ENCODE data around the gene KLRD1.
"Not testable (repeated sequence)": the region's sequence is repeated elsewhere in the genome, so short reads cannot be mapped to it uniquely, and the experiment has no call there.

KLRD1 gene, protein sequence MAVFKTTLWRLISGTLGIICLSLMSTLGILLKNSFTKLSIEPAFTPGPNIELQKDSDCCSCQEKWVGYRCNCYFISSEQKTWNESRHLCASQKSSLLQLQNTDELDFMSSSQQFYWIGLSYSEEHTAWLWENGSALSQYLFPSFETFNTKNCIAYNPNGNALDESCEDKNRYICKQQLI

DNA sequence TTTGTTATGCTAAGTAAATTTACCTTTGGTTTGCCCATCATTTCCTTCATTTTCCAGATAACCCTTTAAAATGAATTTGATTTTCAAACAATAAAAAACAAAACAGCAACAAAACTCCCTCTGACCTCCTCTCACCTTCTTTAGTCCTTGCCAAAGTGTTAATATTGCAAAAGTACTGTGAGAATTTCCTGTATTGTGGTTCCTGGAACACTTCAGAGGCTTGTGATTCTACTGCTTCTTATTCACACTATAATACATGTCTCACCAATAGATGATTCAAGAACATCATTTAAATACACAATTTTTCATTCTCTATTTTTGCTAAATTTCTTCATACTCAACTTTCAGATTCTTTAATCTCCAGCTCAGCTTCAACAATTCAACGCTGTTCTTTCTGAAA is at the start of gene KLRD1:
TSS of gene KLRD1 (plus strand) at position 241 of the 400 bp plus-strand sequence. CDS start 208 bp downstream, outside the sequence.
- no peak for DNase-seq

DNA sequence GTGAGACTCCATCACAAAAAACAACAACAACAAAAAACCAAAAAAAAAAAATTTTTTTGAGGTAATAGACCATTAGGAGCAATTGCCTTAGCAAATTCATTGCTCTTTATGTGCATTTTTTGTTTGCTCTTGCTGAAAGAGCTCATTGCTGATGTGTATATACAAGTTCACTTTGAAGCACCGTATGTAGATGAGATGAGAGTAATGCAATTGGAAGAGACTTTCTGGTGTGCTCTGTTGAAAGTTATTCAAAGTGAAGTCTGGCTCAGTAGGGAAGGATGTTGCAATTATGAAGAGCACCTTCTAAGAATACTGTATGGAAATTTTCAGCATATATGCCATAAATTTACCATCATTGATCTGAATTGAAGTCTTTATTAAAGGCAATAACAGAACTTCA is 46.7 kb upstream of the KLRD1 start:
- no peak for DNase-seq

DNA sequence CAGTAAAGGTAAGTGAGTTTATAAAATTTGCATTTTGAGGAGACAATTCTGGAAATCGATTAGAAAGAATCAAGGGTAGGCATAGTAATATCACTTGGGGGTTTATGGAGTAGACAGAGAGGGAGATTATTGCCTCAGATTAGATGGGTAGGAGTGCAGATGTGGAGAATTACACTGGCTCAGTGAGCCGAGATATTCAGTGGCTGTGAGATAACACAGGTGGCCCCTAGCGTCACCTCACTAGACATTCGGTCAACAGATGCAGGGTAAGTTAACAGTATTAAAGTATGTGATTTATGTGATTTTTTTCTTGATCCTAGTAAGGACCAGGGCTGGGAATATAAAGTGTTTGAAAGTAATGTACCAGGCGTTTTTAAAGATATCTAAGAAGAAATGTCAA is 39.6 kb upstream of the KLRD1 start:
- DNase-seq = no peak

DNA sequence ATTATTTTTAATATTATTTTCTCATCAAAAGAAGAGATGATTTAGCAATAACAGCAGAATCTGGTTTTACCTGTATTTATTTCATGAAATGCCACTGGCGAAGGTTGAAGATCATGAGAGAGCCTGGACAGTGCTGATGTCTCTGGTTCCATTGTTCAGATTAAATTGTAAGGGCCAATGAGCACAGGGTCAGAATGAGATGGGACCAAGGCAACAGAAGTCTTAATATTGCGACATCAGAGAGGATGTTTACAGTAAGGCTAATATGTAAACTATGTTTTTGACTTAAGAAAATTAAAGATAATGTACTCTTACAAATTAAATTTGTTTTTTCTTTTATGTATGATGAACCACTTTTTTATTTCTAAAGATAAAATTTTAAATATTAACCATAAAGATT is 35.2 kb upstream of the KLRD1 start:
- no peak for DNase-seq

DNA sequence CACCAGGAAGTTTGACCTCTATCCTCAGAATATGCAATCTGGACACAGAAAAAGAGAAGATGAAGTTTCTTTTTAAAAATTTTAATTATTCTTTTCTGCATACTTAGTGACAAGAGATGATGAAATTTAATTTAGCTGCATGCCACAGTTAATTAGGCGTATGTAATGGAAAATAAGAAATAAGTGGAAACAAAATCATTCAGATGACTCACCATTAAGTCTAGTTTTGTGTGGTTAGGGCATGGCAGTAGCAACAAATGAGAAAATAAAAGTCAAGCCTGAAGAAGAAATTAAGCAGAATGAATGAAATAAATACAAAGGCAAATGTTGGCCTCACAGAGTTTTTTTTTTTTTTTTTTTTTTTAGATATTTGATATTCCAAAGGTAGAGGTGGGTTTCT is 30.9 kb upstream of the KLRD1 start:
- no peak for DNase-seq

DNA sequence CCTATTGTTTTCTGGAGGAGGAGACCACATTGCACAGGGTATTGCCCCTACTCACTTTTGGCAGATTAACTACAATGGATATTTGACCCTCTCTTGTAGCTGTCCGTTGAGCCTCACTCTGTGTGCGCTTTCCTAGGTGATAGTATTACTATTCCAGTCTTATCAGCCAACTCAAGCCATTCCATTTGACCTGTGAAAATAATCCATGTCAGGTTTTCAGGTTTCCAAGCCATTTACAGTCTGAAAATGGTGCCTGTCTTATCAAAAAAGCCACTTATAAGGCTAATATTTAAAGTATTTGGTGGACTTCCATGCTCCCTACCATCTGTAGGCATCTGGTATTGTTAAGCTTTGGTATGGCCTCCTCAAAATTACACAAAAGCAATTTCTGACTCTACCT is 29.6 kb upstream of the KLRD1 start:
- no peak for DNase-seq

DNA sequence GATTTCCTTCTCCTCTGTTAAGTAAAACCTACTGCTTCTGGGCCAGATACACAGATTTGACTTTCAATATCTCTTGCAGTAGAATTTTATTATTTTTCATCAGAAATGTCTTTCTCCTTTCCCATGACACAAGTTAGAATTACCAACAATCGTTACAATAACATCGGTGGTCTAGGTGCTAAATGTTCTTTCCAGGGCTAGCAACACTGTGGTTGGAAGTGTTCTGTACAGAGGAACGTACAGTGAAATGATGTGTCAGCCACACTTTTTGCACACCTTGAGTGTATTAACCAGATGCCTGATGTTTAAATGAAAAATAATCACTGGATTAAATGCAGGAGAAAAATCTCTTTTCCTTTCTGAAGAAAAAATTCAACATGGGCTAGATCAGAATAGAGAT is 27.7 kb upstream of the KLRD1 start:
- no peak for DNase-seq

DNA sequence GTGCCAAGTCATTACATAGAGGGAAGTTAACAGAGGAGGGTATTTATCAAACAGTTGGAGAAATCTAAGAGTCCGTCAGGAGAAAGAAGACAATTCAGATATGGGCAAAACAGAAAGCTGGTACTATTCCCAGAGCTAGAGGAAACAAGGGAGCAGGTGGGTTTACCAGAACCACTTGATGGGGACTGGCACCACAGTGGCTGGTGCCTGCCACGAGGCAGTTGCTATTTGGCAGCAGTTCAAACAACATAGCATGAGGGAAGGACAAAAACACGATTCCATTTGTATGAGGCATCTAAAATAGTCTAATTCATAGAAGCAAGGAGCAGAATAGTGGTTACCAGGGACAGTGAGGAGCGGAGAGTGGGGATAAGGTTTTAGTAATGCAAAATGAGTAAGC is 24.6 kb upstream of the KLRD1 start:
- DNase-seq = no peak

DNA sequence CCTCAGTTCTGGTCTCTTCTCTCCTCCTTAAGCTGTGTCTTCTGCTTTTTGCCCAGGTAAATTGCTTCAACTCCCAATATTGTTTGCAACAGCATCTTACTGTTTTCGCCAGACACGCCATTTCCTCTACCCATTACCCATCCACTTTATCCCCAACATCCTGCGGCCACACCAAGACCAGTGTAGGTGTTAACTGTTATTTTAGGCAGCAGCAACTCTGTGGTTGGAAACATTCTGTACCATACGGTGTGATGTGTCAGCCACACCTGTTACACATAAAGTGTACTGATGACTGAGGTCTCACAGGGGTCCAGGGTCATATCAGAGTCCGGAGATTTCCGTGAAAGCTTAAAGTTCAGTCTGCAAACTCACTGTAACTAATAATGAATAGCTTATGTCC is 21.8 kb upstream of the KLRD1 start:
- no peak for DNase-seq

DNA sequence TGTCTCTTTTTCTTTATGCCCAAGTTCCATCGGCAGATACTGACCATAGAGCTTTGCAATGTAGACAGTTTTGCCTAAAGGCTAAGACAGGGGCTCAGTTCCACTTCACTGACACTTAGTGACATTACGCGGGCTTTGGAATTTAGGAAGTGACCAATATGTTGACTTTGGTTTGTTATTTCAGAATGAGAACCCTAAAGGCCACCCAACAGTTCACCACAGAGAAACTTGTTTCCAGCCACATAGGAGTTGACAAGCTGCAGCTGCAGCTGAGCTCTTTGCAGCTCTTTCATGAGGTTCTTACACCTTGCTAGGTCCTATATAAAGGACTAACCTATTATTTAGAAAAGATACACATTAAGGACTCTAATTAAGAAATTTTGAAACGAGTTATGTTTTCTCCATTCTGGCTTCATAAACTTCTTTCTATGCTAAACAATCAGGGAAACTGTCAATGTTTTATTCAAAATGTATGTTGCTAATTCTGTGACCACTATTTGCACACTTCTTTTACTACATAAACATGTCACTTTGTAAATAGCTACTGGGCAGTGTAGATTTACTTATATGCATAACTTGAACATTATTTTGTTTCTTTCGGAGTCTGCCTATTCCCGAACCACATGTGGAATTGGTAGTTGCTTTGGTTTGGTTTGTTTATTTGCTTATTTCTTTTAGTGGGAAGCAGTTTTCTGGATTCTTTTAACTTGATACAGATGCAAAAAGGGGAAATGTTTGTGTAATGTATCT is 18.5 kb upstream of the KLRD1 start:
- DNase-seq = no peak

DNA sequence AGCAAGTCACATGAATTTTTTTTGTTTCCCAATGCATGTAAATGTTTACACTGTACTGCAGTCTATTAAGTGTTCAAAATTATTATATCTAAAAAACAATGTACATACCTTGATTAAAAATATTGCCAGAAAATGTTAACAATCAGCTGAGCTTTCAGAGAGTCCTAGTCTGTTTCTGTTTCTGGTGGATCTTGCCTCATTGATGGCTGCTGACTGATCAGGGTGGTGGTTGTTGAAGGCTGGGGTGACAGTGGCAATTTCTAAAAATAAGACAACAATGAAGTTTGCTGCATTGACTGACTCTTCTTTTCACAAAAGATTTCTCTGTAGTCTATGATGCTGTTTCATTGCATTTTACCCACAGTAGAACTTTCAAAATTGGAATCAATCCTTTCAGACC is 16.6 kb upstream of the KLRD1 start:
- DNase-seq = no peak

DNA sequence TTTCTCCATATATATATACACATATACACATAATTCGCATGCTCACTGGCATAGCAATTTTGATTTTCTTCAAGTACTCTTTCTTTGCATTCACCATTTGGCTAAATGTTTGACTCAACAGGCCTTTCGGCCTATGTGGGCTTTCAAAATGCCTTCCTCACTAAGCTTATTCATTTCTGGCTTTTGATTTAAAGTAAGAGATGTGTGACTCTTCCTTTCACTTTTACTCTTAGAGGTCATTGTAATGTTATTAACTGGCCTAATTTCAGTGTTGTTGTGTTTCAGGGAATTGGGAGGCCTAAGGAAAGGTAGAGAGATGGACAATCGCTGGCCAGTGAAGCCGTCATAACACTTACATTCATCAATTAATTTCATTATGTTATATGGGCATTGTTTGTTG is 14.5 kb upstream of the KLRD1 start:
- no peak for DNase-seq

DNA sequence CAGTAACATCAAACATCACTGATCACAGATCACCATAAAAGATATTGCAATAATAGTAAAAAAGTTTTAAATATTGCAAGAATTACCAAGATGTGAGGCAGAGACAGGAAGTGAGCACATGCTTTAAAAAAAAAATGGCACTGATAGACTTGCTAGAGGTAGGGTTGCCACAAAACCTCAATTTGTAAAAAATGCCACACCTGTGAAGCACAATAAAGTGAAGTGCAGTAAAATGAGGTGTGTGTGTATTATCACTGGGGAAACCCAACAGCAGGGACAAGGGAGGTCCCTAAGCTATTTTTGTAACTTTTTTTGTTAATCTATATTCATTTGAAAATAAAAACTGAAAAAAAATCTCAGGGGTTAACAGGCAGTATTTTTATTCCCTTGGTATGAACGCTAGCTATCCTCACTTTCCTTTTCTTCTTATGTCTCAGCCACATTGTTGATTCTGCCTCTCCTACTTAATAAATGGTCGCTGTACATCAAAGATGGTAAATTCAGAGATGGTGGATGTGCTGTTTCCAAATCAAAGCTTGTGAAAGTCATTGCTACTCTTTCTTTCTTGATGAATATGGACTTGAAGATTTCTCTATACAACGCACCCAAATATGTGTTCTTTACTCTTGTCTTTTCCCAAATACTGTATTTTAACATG is 14.0 kb upstream of the KLRD1 start:
- no peak for DNase-seq

DNA sequence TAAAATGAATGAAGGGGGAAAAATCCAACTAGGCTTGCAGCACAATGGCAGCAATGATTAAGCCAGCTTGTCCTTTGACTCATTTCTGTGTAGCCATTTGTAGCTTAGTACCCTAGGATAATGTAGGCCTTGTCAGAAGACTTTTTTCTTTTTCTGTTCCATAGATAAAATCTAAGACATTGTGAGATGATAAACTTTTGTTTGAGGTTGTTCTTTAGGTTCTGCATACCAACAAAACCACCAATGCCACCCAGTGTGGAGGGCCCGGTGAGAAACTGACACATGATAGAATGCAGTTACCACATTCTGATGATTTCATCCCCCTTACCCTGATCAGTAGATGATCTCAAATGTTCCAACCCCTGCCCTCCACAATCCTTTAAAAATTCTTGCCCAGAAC is 6.6 kb upstream of the KLRD1 start:
- DNase-seq = no peak

DNA sequence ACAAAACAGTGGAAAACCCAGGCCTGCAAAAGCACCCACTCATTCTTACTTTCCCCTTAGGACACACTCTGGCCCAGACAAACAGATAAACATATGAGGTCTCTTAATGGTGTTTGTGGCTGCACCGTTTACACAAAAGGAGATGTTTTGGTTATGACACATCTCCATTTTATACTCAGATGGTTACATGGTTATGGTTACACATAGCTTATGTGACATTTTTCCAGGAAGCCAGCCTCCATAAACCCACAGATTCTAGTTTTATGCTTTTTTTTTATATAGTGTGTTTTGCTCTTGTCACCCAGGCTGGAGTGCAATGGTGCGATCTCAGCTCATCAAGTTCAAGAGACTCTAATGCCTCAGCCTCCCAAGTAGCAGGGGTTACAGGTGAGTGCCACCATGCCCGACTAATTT is 3.5 kb upstream of the KLRD1 start:
- DNase-seq = no peak

DNA sequence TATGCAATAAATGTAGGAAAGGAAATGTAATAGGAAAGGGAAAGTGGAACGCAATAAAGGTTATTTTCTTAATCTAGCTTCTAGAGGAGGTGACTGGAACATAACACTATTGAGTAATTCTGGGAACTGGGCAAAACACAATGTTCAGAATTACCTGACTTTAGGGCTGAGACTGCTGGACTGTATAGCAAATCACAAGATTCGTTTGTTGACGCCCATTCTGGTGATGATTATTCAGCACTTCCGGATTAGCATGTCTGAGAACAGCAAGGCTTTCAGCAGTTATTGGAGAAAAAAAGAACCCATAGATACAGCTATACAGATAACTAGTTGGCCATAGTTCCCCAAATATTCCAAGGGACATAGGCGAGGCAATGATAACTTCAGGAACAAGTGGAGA is 2.3 kb upstream of the KLRD1 start:
- DNase-seq = no peak

DNA sequence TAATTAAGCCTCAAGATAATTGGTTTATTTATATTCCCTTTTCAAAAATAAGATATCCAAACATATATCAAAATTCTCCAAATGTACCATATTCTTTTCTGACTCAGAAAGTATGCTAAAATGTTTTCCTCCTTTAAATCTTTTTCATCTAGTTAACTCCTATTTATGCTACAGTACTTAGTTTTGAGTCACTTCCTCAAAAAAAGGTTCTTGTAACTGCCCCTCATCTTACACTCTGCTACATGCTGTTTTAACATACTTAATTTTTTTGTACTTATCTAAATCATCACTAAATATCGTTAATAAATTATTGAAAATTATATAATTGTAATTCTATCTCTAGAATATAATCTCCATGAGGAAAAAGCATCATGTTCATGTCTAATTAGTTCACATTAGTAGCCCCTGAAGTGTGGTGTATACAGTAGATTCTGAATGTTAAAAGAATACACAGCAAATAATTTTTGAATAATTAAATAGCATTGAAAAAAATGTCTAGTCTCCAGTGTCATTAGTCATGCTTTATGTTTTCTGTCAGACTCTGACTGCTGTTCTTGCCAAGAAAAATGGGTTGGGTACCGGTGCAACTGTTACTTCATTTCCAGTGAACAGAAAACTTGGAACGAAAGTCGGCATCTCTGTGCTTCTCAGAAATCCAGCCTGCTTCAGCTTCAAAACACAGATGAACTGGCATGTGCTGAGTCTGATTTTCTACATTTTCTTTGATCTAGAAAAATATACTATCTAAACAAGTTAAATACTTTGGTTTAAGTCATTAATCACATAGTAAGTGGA is 3.5 kb downstream of the KLRD1 start:
- no peak for DNase-seq

DNA sequence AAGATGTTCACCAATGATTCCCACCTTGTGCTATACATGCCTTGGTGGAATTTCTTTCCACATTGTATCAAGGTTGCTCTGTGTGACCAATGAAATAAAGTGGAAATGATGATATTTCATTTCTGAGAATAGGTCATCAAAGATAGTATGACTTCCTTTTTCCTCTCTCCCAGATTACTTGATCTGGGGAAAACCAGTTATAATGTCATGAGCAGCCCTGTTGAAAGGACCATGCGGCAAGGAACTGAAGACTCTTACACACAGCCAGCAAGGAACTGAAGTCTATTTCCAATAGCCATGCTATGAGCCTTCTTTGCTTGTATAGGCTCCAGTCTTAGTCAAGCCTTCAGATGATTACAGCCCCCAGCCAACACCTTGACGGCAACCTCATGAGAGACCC is 11.7 kb downstream of the KLRD1 start:
- no peak for DNase-seq

DNA sequence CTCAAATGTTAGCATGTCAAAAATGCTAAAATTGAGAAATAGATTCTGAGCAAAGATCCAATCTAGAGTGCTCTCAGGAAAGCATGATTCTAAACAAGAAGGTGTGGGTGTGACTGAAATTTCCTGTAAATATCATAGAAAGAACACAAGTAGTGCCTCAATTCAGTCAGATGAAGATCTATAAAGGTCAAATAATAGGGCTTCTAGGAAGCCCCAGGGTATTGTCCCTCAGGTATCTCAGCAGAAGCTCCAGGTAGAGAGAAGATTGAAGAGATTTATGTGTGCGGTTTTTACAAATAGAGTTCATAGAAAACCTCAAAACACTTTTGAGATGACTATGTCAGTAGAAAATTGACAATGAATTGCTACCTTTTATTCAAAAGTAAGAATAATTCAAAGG is 13.0 kb downstream of the KLRD1 start:
- no peak for DNase-seq

DNA sequence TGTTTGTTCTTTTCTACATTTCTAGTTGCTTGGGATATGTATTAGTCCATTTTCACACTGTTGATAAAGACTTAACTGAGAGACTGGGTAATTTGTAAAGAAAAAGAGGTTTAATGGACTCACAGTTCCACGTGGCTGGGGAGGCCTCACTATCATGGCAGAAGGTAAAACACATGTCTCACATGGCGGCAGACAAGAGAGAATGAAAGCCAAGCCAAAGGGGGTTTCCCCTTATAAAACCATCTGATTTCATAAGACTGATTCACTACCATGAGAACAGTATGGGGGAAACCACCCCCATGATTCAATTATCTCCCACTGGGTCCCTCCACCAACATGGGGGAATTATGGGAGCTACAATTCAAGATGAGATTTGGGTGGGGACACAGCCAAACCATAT is 21.0 kb downstream of the KLRD1 start:
- DNase-seq = not testable (repeated sequence)

DNA sequence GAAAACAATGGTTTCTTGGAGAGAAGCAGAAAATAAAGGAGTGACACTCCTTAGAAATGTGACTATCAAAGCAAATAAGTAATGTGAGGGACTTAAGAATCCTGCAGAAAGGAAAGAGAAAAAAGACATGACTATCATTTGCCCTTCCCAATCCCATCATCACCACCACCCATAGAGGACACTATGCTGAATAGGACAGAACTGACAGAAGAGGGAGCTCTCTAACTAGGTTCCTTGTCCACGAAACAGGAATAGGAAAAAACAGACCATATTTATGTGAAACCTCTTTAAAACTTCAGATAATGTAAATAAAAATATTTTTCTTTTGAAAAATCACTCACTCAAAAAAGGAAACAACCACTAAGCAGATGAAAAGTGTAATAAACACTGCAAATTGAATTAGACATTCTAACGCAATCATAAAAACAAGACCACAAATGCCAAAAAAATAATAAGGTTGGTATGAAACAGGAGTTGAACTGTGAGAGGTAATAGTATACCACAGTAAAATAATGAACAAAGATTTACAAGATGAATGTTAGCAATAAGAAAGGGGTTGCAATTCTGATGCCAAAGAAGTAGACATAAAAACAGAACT is 24.1 kb downstream of the KLRD1 start:
- DNase-seq = no peak

DNA sequence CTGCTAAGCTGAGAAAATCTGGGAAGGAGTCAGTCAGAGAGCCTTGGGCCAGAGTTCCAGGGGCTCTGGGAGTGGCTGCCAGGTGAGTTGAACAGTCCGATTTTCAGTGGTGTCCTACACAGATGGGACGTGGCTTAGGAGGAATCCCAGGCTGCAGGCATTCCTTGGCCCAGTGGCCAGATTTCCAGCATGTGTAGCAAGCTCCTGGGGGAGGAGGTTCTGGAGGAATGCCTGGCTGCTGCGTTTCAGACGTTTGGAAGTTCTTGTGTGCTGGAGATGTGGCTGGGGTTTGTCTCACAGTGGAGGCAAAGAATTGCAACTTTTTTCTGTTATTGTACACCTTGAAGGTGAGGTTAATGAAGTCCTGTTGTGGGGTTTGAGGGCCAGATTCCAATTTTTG is 28.5 kb downstream of the KLRD1 start:
- not testable (repeated sequence) for DNase-seq

DNA sequence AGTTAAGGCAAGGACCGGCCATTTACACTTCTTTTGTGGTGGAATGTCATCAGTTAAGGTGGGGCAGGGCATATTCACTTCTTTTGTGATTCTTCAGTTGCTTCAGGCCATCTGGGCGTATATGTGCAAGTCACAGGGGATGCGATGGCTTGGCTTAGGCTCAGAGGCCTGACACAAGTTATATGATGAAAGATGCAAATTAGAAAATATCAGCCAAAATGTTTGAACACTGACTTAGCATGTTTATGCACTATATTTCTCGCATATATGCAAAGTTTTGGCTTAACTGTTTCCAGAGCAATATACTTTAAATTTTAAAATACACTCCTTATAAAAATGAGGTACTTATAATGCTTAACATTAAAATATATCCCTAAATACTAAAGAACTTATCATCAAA is 30.8 kb downstream of the KLRD1 start:
- DNase-seq = not testable (repeated sequence)

Measured in GDM1 (cell line).